ENCODE data around the gene MSRB1. TPM values are rescaled to one million over a fixed set of nuclear protein-coding genes. Genes with fewer than 3 reads are reported as not detected.
"Not testable (repeated sequence)": the region's sequence is repeated elsewhere in the genome, so short reads cannot be mapped to it uniquely, and the experiment has no call there.

Gene MSRB1
- total and polyA plus RNA-seq, 8 donors = 6.2 to 68.5 (median 31.2) TPM; not detected in 1

DNA sequence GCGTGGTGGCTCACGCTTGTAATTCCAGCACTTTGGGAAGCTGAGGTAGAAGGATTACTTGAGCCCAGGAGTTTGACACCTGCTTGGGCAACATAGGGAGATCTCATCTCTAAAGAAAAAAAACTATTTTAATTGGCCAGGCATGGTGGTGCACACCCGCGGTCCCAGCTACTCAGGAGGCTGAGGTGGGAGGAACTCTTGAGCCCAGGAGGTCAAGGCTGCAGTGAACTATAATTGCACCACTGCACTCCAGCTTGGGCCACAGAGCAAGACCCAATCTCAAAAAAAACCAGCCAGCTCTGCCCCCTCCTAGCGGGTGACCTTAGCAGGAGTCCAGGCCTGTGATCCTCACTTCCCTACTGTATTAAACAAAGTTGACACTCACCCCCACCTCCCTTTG is 18.9 kb downstream of the MSRB1 start:
- no peak for DNase-seq
- Histone ChIP-seq H3K27me3 (peaks cover 7 to 78% (median 39%) of the 10 kb centered on the region in 3 donors), H3K4me3 (no peak overlapping the region), H3K4me1 (peaks cover 10 to 21% (median 16%) of the 10 kb centered on the region in 4 donors), H3K9me3 (no peaks in the 10 kb centered on the region), H3K36me3 (no peaks in the 10 kb centered on the region), H3K27ac (no peak overlapping the region)
- no peak for TF ChIP-seq EP300 (IDR thresholded peaks at IDR 0.05)
- no peak for TF ChIP-seq CTCF (IDR thresholded peaks at IDR 0.05)
- no peak for TF ChIP-seq POLR2AphosphoS5 (IDR thresholded peaks at IDR 0.05)
- no peak for TF ChIP-seq POLR2A (IDR thresholded peaks at IDR 0.05)
- intact Hi-C loops (cut with DNase I; ENCODE audit: low total_unique reads) = no loop called here
- 55 to 75% (median 72%) methylated on average over 5 of the region's 5 CpGs for WGBS, 5 donors

DNA sequence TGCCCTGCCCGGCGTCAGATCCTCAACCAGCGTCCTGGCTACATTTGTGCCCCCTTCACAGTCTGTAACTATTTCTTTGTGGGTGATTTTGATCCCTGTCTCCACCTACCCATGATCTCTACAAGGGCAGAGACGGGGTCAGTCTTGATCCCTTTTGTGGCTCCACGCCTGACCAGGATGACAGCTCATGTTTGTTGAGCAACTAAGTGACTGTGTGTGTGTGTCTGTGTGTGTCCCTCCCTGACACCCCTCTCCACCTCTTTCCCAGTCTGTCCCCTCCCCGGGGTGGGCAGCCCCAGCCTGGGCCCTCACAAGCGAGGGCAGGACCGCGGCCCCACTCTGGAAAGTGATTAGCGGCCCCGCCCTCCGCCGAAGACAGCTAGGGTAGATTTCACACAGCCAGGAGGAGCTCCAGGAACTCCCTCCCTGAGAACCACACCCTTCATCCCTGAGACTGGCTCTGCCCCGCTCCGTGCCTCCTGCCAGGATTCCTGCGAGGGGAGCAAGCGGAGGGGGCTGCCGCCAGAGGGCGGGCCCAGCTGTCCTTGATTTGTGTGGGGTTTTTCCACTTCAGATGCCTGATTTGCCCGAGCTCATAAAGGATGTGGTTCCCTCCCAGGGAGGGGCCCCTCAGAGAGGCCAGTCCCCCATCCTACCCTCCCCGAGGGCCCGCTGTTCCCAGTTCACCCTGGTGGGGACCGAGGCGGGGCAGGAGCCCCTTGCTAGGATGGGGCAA is 19.5 kb downstream of the MSRB1 start:
- WGBS, 5 donors = 11 to 22% (median 12%) methylated on average over 19 to 24 of the region's 24 CpGs

GRCh38 chr16:1922357-1922756 is 20.6 kb downstream of the MSRB1 start:
- DNase-seq = no peak
- H3K27ac ChIP-seq = no peak overlapping the region
- no peaks in the 10 kb centered on the region for H3K9me3 ChIP-seq
- peaks cover 10 to 33% (median 25%) of the 10 kb centered on the region in 4 donors for H3K4me1 ChIP-seq
- H3K36me3 ChIP-seq = no peaks in the 10 kb centered on the region
- peaks cover 12 to 95% (median 55%) of the 10 kb centered on the region in 3 donors for H3K27me3 ChIP-seq
- intact Hi-C loops (cut with DNase I; ENCODE audit: low total_unique reads) = no loop called here
- H3K4me3 ChIP-seq = no peak overlapping the region
- 66 to 93% (median 85%) methylated on average over 8 of the region's 8 CpGs for WGBS, 5 donors
- TF ChIP-seq EP300 (IDR thresholded peaks at IDR 0.05) (no peak), POLR2AphosphoS5 (IDR thresholded peaks at IDR 0.05) (no peak), POLR2A (IDR thresholded peaks at IDR 0.05) (no peak), CTCF (IDR thresholded peaks at IDR 0.05) (no peak)

More for the DNA sequence above, 19.5 kb downstream of the MSRB1 start:
- H3K27ac ChIP-seq = no peak overlapping the region
- intact Hi-C loops (cut with DNase I; ENCODE audit: low total_unique reads) = no loop called here
- TF ChIP-seq CTCF (IDR thresholded peaks at IDR 0.05) (peak in 1 of 7 experiments; percentile 20), POLR2AphosphoS5 (IDR thresholded peaks at IDR 0.05) (no peak)
- no peaks in the 10 kb centered on the region for H3K36me3 ChIP-seq
- H3K4me3 ChIP-seq = no peak overlapping the region
- peaks cover 9 to 84% (median 45%) of the 10 kb centered on the region in 3 donors for H3K27me3 ChIP-seq
- peaks cover 10 to 24% (median 17%) of the 10 kb centered on the region in 4 donors for H3K4me1 ChIP-seq
- peak in 1 of 2 donors; percentile 80 for DNase-seq
- H3K9me3 ChIP-seq = no peaks in the 10 kb centered on the region

DNA sequence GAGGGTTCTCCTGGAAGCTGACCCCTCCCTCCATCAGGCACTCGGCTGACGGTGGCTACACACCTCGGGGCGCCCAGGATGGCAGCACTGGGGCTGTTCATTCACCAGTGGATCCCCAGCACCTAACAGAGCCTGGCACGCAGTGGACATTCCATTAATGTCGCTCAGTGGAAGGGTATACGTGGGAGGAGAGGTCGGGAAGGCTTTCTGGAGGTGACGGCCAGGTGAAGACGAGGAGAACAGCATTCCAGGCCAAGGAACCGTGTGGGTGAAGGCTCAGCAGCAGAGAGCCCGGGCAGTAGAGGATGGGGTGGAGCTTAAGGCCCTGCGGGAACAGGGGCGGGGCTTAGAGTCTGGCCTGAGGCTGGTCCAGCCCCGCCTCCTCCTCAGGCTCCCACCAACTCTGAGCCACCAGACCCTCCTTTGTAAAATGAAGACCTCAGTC is 22.2 kb downstream of the MSRB1 start:
- intact Hi-C loops (cut with DNase I; ENCODE audit: low total_unique reads) = no loop called here
- H3K27me3 ChIP-seq = peaks cover 15 to 100% (median 71%) of the 10 kb centered on the region in 3 donors
- DNase-seq = peak; percentile 64 to 68
- WGBS, 5 donors = 6 to 18% (median 12%) methylated on average over 14 to 15 of the region's 15 CpGs
- TF ChIP-seq POLR2A (IDR thresholded peaks at IDR 0.05) (no peak), POLR2AphosphoS5 (IDR thresholded peaks at IDR 0.05) (no peak), EP300 (IDR thresholded peaks at IDR 0.05) (no peak), CTCF (IDR thresholded peaks at IDR 0.05) (no peak)
- H3K27ac ChIP-seq = no peak overlapping the region
- no peaks in the 10 kb centered on the region for H3K36me3 ChIP-seq
- H3K4me1 ChIP-seq = peaks cover 10 to 37% (median 26%) of the 10 kb centered on the region in 4 donors
- H3K9me3 ChIP-seq = no peaks in the 10 kb centered on the region
- no peak overlapping the region for H3K4me3 ChIP-seq

- intact Hi-C loops (cut with DNase I; ENCODE audit: low total_unique reads) = not testable (repeated sequence)
- H3K27me3 ChIP-seq = peaks cover 15 to 100% (median 74%) of the 10 kb centered on the region in 3 donors
Observed at GRCh38 chr16:1920122-1920521, 22.9 kb downstream of the MSRB1 start.

More at GRCh38 chr16:1920122-1920521, 22.9 kb downstream of the MSRB1 start:
- H3K36me3 ChIP-seq, H3K9me3 ChIP-seq, DNase-seq, H3K4me3 ChIP-seq, H3K27ac ChIP-seq: not testable (repeated sequence)
- peaks cover 10 to 37% (median 26%) of the 10 kb centered on the region in 4 donors for H3K4me1 ChIP-seq
- WGBS, 5 donors = 53 to 69% (median 67%) methylated on average over 17 to 21 of the region's 21 CpGs

Measured in stomach (tissue), 9 donors.